PC-3 (cell line): ENCODE measurements around the gene UMAD1. TPM values are rescaled to one million over a fixed set of nuclear protein-coding genes. Genes with fewer than 3 reads are reported as not detected.
A peak's percentile ranks its signal among the peaks of the same experiment; 100 is the strongest.

Source experiments
- ATAC-seq: fragments of 200-7000 bp; cut with Tn5 transposase; 2 replicates; pipeline ENCODE4 v1.9.1; 2020; ENCODE audit warnings: mild to moderate bottlenecking, moderate library complexity
- BruUV-seq: library from RNA; stranded (reverse); fragments of 400-500 nt; replicated peaks from 2 replicates; lab custom pipeline; 2021; lab: Mats Ljungman, UMichigan
- CTCF ChIA-PET: fragments of 300-600 bp; sonication (Branson Sonifier 250); formaldehyde crosslinking; loops from one replicate; lab custom pipeline; 2022; ENCODE audit warnings: antibody characterized with exemption; lab: Charles Lee
- POLR2A ChIA-PET: fragments of 300-600 bp; sonication (Branson Sonifier 250); formaldehyde crosslinking; loops from one replicate; lab custom pipeline; 2022; ENCODE audit warnings: antibody characterized with exemption; ENCODE audit not compliant: unreplicated experiment; lab: Charles Lee
- DNase-seq: peaks from one replicate; pipeline ENCODE4 v3.0.0-alpha.2; 2015
- H2AFZ ChIP-seq: fragments of 300-600 bp; sonication (generic); 2 replicates; pipeline ENCODE4 v1.6.0; 2016; ENCODE audit warnings: antibody characterized with exemption, low read length
- H3F3A ChIP-seq: fragments of 300-600 bp; sonication (generic); one replicate; pipeline ENCODE4 v1.6.0; 2017; ENCODE audit warnings: antibody characterized with exemption, low read length, control low read depth, mild to moderate bottlenecking; ENCODE audit not compliant: unreplicated experiment
- H3K27ac ChIP-seq: fragments of 300-600 bp; sonication (generic); 2 replicates; pipeline ENCODE4 v1.5.1; 2016; ENCODE audit warnings: mild to moderate bottlenecking, low read length
- H3K27me3 ChIP-seq: fragments of 300-600 bp; sonication (generic); 2 replicates; pipeline ENCODE4 v1.6.1; 2016; ENCODE audit warnings: low read length, mixed read lengths
- H3K36me3 ChIP-seq: fragments of 300-600 bp; sonication (generic); 2 replicates; pipeline ENCODE4 v1.6.1; 2016; ENCODE audit warnings: low read depth, mixed run types, low read length, mixed read lengths
- H3K4me1 ChIP-seq: fragments of 300-600 bp; sonication (generic); 2 replicates; pipeline ENCODE4 v1.5.1; 2016; ENCODE audit warnings: low read length; ENCODE audit not compliant: insufficient read depth
- H3K4me2 ChIP-seq: fragments of 300-600 bp; sonication (generic); 2 replicates; pipeline ENCODE4 v1.6.0; 2016; ENCODE audit warnings: low read length
- H3K4me3 ChIP-seq: fragments of 300-600 bp; sonication (generic); 2 replicates; pipeline ENCODE4 v1.5.1; 2016; ENCODE audit warnings: mild to moderate bottlenecking, low read length, mixed read lengths
- H3K79me2 ChIP-seq: fragments of 300-600 bp; sonication (generic); 2 replicates; pipeline ENCODE4 v1.6.1; 2017; ENCODE audit warnings: low read length, mixed read lengths
- H3K9ac ChIP-seq: fragments of 300-600 bp; sonication (generic); 2 replicates; pipeline ENCODE4 v1.6.0; 2016; ENCODE audit warnings: mild to moderate bottlenecking, low read length
- H3K9me2 ChIP-seq: fragments of 300-600 bp; sonication (generic); replicated peaks from 2 replicates; pipeline ENCODE4 v1.6.1; 2016; ENCODE audit warnings: mixed run types, low read length, mixed read lengths
- H3K9me3 ChIP-seq: fragments of 300-600 bp; sonication (generic); 2 replicates; pipeline ENCODE4 v1.6.1; 2016; ENCODE audit warnings: low read length, mixed read lengths
- H4K20me1 ChIP-seq: fragments of 300-600 bp; sonication (generic); 2 replicates; pipeline ENCODE4 v1.6.1; 2016; ENCODE audit warnings: low read length, mixed read lengths
- EZH2 ChIP-seq: fragments of 300-600 bp; sonication (generic); IDR thresholded peaks from one replicate; pipeline ENCODE4 v1.6.1; 2017; ENCODE audit warnings: antibody characterized with exemption, mild to moderate bottlenecking, low read length; ENCODE audit not compliant: unreplicated experiment
- EZH2phosphoT487 ChIP-seq: fragments of 300-600 bp; sonication (generic); IDR thresholded peaks from 2 replicates; pipeline ENCODE4 v1.6.1; 2018; ENCODE audit warnings: mild to moderate bottlenecking, antibody characterized with exemption, low read length, borderline replicate concordance
- intact Hi-C: fragments of 100-400 bp; cut with micrococcal nuclease; formaldehyde crosslinking; loops from 2 replicates; pipeline ENCODE4 v1.9.0; 2023
- total RNA-seq: library from RNA; depleted of rRNA; stranded (reverse); fragments of >200 nt; gene quantifications from 2 replicates; pipeline ENCODE4 v1.2.3, GENCODE V29; 2014
- TF ChIP-seq, protein P1 (sequence below): fragments of 300-600 bp; sonication (generic); conservative IDR thresholded peaks from 2 replicates; pipeline ENCODE4 v1.5.1; 2017; ENCODE audit warnings: antibody characterized with exemption, low read depth, mild to moderate bottlenecking, low read length

Gene UMAD1
- total RNA-seq, 1 experiment from 2014 or later: 8.9 TPM

DNA sequence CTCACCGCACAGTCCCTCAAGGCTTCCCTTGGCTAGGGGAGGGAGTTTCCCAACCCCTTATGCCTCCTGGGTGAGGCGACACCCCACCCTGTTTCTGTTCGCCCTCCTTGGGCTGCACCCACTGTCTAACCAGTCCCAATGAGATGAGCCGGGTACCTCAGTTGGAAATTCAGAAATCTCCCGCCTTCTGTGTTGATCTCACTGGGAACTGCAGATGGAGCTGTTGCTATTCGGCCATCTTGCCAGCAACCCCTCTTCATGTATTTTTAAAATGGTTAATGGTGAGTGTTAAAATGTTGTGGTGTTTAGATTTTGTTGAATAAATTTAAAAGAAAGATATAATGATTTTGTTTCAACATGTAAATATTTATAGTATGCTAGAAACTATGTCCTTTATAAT, 22.0 kb downstream of the UMAD1 start:
- no TSS peak for BruUV-seq
- Histone ChIP-seq H3K9me2 (no peaks in the 10 kb centered on the region), H3K4me2 (no peak overlapping the region), H3K4me3 (no peak overlapping the region), H3K79me2 (no peaks in the 10 kb centered on the region), H3K27ac (no peak overlapping the region), H4K20me1 (no peaks in the 10 kb centered on the region), H3F3A (no peaks in the 10 kb centered on the region), H3K27me3 (no peaks in the 10 kb centered on the region), H3K4me1 (no peaks in the 10 kb centered on the region), H3K36me3 (no peaks in the 10 kb centered on the region), H3K9me3 (no peaks in the 10 kb centered on the region), H3K9ac (no peak overlapping the region), H2AFZ (no peak overlapping the region)
- DNase-seq (peak; percentile 13), ATAC-seq (no peak; the same call in 1 of the 2 replicates)
- ChIA-PET CTCF (no interaction called here), POLR2A (no interaction called here)
- no peak for TF ChIP-seq EZH2phosphoT487
- TF ChIP-seq, protein P1, sequence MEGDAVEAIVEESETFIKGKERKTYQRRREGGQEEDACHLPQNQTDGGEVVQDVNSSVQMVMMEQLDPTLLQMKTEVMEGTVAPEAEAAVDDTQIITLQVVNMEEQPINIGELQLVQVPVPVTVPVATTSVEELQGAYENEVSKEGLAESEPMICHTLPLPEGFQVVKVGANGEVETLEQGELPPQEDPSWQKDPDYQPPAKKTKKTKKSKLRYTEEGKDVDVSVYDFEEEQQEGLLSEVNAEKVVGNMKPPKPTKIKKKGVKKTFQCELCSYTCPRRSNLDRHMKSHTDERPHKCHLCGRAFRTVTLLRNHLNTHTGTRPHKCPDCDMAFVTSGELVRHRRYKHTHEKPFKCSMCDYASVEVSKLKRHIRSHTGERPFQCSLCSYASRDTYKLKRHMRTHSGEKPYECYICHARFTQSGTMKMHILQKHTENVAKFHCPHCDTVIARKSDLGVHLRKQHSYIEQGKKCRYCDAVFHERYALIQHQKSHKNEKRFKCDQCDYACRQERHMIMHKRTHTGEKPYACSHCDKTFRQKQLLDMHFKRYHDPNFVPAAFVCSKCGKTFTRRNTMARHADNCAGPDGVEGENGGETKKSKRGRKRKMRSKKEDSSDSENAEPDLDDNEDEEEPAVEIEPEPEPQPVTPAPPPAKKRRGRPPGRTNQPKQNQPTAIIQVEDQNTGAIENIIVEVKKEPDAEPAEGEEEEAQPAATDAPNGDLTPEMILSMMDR: peak; percentile 58
- intact Hi-C loops: loop anchor here (2.0 to 10.0 kb wide), 2 partner anchors 554 to 632 kb away; no protein-coding TSS in a partner anchor

DNA sequence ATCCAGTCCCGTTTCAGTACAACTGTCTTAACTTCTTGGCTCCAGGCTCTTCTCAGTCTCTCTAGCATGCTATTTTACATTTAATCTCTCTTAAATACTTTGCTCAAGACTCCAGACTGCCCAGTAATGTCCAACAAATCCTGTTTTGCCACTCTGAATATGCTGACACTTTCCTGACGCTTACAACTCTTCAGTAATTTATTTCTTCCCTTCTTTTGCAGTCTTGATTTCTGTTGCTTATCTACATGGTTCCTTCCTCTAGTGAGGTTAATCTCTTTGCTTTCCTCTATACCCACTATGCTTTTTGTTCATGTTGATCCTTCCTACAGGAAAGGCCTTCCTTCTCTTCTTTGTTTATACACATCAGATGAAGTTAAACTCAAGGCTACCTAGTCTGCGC, 23.7 kb downstream of the UMAD1 start:
- Histone ChIP-seq H3K27me3 (no peaks in the 10 kb centered on the region), H3K4me2 (no peak overlapping the region), H3K4me1 (no peaks in the 10 kb centered on the region), H3K9me3 (no peaks in the 10 kb centered on the region), H3K27ac (no peak overlapping the region), H3F3A (no peaks in the 10 kb centered on the region), H3K36me3 (no peaks in the 10 kb centered on the region), H4K20me1 (no peaks in the 10 kb centered on the region), H3K4me3 (no peak overlapping the region), H3K9me2 (no peaks in the 10 kb centered on the region), H3K9ac (no peak overlapping the region), H2AFZ (no peak overlapping the region), H3K79me2 (no peaks in the 10 kb centered on the region)
- POLR2A ChIA-PET: no interaction called here
- intact Hi-C loops: loop anchor here (10.0 kb wide), 1 partner anchor 631 kb away; no protein-coding TSS in a partner anchor
- CTCF ChIA-PET: no interaction called here
- DNase-seq: no peak
- TF ChIP-seq, protein P1: no peak
- TF ChIP-seq EZH2 (no peak), EZH2phosphoT487 (no peak)
- no TSS peak for BruUV-seq
- no peak for ATAC-seq

DNA sequence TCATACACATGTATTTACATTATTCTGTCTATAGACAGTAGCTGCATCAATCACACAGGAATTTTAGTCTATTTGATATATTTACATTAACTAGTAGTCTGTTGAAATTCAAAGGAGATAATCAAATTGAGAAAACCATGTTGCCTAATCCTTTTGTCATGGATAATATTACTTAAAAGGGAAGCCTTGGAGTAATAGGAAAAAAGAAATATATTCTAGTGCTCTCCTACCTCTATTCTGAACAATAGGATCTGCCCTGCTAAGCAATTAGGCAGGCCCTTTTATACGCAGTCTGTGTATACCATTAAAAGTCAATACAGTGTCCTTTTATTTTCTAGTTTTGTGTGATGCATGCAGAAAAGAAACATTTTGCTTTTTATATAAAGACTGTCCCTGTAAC, 24.5 kb downstream of the UMAD1 start:
- TF ChIP-seq, protein P1: no peak
- TF ChIP-seq EZH2phosphoT487 (no peak), EZH2 (no peak)
- ChIA-PET POLR2A (no interaction called here), CTCF (no interaction called here)
- Histone ChIP-seq H3K4me1 (no peaks in the 10 kb centered on the region), H3K27ac (no peak overlapping the region), H3K4me3 (no peak overlapping the region), H4K20me1 (no peaks in the 10 kb centered on the region), H3F3A (no peaks in the 10 kb centered on the region), H2AFZ (no peak overlapping the region), H3K9me2 (no peaks in the 10 kb centered on the region), H3K9ac (no peak overlapping the region), H3K4me2 (no peak overlapping the region), H3K27me3 (no peaks in the 10 kb centered on the region), H3K9me3 (no peaks in the 10 kb centered on the region), H3K79me2 (no peaks in the 10 kb centered on the region), H3K36me3 (no peaks in the 10 kb centered on the region)
- DNase-seq (no peak), ATAC-seq (no peak)
- no TSS peak for BruUV-seq
- intact Hi-C loops: loop anchor here (10.0 kb wide), 1 partner anchor 630 kb away; no protein-coding TSS in a partner anchor
